Measurements from ENCODE around the gene DSC1.
"Not testable (repeated sequence)": the region's sequence is repeated elsewhere in the genome, so short reads cannot be mapped to it uniquely, and the experiment has no call there.

The DSC1 gene

DNA sequence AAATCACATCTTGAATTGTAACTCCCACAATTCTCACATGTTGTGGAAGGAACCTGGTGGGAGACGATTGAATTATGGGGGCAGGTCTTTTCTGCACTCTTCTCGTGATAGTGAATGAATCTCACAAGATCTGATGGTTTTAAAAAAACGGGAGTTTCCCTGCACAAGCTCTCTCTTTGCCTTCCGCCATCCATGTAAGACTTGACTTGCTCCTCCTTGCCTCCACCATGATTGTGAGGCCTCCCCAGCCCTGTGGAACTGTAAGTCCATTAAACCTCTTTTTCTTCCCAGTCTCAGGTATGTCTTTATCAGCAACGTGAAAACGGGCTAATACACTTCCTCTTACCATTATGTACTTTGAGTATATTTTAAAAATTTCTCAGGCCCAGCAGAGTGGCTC lies 14.7 kb upstream of the DSC1 start:
- 92 to 94% methylated on average over 6 of the region's 6 CpGs for WGBS, 2 experiments
- not testable (repeated sequence) for H3K27me3 ChIP-seq (ENCODE audit: control insufficient read depth, insufficient read depth, low read length, poor library complexity, severe bottlenecking); H3K4me3 ChIP-seq (ENCODE audit: insufficient read depth, low read depth, low read length); H3K9me3 ChIP-seq (ENCODE audit: control insufficient read depth, low read length); H3K27ac ChIP-seq (ENCODE audit: insufficient read depth, low read depth, low read length, poor library complexity, severe bottlenecking); H3K4me1 ChIP-seq (ENCODE audit: control insufficient read depth, insufficient read depth, low read length); H3K36me3 ChIP-seq (ENCODE audit: control insufficient read depth, insufficient read depth, low read length)

DNA sequence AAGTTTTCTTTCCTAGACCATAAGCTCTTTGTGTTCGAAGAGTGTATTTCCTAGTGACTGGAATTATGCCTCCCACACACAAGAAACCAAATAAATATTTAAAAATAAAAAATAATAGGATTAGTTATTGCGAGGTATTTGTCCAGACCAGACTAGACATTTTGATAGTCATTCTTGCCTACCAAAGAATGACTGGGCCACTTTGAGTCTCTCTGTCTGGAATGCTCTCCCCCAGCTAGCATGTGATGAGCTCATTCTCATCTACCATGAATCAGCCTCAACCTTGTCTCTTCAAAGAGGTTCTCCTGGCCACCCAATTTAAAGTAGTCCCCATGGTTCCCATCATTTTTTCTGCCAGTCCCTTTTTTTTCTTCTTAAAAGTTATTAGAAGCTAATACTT lies 13.9 kb upstream of the DSC1 start:
- Histone ChIP-seq H3K4me3 (ENCODE audit: insufficient read depth, low read depth, low read length) (no peak overlapping the region), H3K4me1 (ENCODE audit: control insufficient read depth, insufficient read depth, low read length) (no peaks in the 10 kb centered on the region), H3K36me3 (ENCODE audit: control insufficient read depth, insufficient read depth, low read length) (no peaks in the 10 kb centered on the region), H3K27ac (ENCODE audit: insufficient read depth, low read depth, low read length, poor library complexity, severe bottlenecking) (no peak overlapping the region), H3K27me3 (ENCODE audit: control insufficient read depth, insufficient read depth, low read length, poor library complexity, severe bottlenecking) (no peaks in the 10 kb centered on the region), H3K9me3 (ENCODE audit: control insufficient read depth, low read length) (no peaks in the 10 kb centered on the region)
- WGBS, 2 experiments = 94 to 100% methylated on average over 1 to 2 of the region's 2 CpGs

DNA sequence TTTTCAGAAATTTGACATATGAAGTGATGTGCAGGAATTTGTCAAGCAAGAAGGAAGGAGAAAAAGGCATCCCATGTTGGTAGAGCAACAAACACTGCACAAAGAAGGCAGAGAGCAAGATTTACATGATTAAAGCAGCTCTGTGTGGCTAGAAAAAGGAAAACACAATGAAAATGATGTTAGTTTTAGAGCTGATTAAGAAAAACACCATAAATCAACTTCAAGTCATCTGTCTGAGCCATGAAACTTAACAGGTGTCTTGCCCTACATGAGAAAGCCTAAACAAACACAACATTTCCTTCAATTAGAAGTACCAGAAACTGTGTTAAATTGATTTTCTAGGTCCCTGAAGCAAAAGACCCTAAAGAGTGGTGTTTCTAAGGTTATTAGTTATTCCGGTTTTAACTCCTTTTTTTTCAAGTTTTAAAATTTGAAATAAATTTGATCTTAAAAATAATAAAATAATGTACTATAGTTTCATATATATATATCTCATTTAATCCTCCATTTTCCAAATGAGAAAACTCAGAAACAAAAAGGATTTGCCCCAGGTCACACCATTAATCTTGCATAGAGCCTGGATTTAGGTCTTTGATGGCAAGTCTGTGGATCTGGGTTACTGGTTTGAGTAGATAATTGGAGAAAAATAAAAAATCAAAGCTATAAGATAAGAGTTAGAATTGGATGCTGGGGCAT lies 8.6 kb upstream of the DSC1 start:
- H3K27me3 ChIP-seq (ENCODE audit: control insufficient read depth, insufficient read depth, low read length, poor library complexity, severe bottlenecking) = no peaks in the 10 kb centered on the region
- H3K27ac ChIP-seq (ENCODE audit: insufficient read depth, low read depth, low read length, poor library complexity, severe bottlenecking) = no peak overlapping the region
- H3K9me3 ChIP-seq (ENCODE audit: control insufficient read depth, low read length) = no peaks in the 10 kb centered on the region
- no peaks in the 10 kb centered on the region for H3K36me3 ChIP-seq (ENCODE audit: control insufficient read depth, insufficient read depth, low read length)
- H3K4me1 ChIP-seq (ENCODE audit: control insufficient read depth, insufficient read depth, low read length) = no peaks in the 10 kb centered on the region
- WGBS, 2 experiments = no CpG with 5 or more reads among the region's 1 CpG
- H3K4me3 ChIP-seq (ENCODE audit: insufficient read depth, low read depth, low read length) = no peak overlapping the region

DNA sequence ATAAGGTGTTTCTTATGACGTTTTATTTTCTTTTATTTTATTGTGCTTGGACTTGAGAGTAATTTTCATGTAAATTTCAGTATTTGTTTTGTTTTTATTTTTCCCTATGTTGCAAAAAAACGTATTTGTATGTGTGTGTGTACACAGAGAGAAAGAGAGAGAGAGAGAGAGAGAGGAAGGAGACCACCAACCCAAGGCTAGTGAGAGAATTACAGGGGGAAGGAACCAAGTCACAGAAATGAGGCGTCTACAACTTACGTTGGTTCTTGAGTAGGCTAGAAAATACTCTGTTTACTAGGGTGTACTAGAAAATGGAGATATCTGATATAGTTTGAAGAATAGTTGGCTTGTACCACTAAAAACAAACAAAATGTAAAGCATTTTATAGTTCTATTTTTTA lies 7.7 kb upstream of the DSC1 start:
- WGBS, 2 experiments = 91 to 95% methylated on average over 4 of the region's 4 CpGs
- no peaks in the 10 kb centered on the region for H3K27me3 ChIP-seq (ENCODE audit: control insufficient read depth, insufficient read depth, low read length, poor library complexity, severe bottlenecking)
- H3K4me1 ChIP-seq (ENCODE audit: control insufficient read depth, insufficient read depth, low read length) = no peaks in the 10 kb centered on the region
- no peak overlapping the region for H3K27ac ChIP-seq (ENCODE audit: insufficient read depth, low read depth, low read length, poor library complexity, severe bottlenecking)
- no peaks in the 10 kb centered on the region for H3K9me3 ChIP-seq (ENCODE audit: control insufficient read depth, low read length)
- H3K36me3 ChIP-seq (ENCODE audit: control insufficient read depth, insufficient read depth, low read length) = no peaks in the 10 kb centered on the region
- H3K4me3 ChIP-seq (ENCODE audit: insufficient read depth, low read depth, low read length) = no peak overlapping the region

DNA sequence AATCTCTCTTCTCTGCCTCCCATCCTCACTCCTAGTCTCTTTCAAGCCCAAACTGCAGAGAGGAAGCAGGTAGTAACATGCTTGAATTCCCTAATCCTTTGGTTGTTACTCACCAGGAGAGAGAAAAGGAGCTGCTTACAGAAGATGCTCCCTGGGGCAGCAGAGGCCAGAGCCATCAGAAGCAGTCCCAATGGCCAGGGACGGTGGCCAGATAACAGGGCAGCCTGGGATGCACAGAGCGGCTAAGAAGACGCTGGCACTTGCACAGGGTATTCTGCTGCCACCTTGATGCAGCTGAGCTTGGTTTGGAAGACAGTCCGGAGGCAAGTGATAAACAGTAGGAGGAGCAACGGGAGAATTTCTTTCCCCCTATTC lies 250 bp downstream of the DSC1 start:
- 77 to 79% methylated on average over 5 of the region's 5 CpGs for WGBS, 2 experiments
- no peaks in the 10 kb centered on the region for H3K9me3 ChIP-seq (ENCODE audit: control insufficient read depth, low read length)
- H3K27ac ChIP-seq (ENCODE audit: insufficient read depth, low read depth, low read length, poor library complexity, severe bottlenecking) = no peak overlapping the region

DNA sequence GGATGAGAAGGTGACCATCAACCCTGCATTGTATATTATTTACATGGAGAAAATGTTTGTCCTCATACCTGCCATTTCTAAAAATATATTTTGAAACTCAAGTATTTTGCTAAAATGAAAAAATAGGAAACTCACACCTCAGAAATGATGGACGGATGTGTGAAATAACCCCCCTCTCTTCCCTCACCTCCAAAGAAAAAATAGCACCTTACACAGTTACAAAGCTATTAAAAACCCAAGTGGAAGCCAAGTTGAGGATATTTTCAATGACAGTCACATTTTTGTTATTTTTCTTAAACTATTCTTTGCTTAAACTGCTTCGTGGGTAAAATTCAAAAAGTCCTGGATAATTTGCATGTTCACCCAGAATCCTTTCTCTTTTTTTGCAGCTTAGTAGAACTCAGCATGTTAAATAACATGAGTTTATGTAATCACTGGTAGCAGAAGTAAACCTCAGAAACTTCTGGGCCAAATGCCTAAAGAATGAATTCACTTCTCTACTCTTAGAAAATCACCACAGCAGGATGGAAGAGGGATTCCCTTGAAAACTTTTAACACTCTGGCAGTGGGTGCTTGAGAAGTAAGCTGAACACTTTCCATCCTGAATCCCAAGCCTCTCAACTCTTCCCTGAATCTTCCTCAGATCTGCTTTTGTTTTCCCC lies 768 bp downstream of the DSC1 start:
- 94 to 96% methylated on average over 2 of the region's 2 CpGs for WGBS, 2 experiments
- Histone ChIP-seq H3K36me3 (ENCODE audit: control insufficient read depth, insufficient read depth, low read length) (no peaks in the 10 kb centered on the region), H3K4me3 (ENCODE audit: insufficient read depth, low read depth, low read length) (no peak overlapping the region), H3K4me1 (ENCODE audit: control insufficient read depth, insufficient read depth, low read length) (peaks cover 13% of the 10 kb centered on the region), H3K9me3 (ENCODE audit: control insufficient read depth, low read length) (no peaks in the 10 kb centered on the region), H3K27ac (ENCODE audit: insufficient read depth, low read depth, low read length, poor library complexity, severe bottlenecking) (no peak overlapping the region), H3K27me3 (ENCODE audit: control insufficient read depth, insufficient read depth, low read length, poor library complexity, severe bottlenecking) (no peaks in the 10 kb centered on the region)

More for the DNA sequence above, 250 bp downstream of the DSC1 start:
- H3K36me3 ChIP-seq (ENCODE audit: control insufficient read depth, insufficient read depth, low read length) = no peaks in the 10 kb centered on the region
- H3K4me3 ChIP-seq (ENCODE audit: insufficient read depth, low read depth, low read length) = no peak overlapping the region
- peaks cover 10% of the 10 kb centered on the region for H3K4me1 ChIP-seq (ENCODE audit: control insufficient read depth, insufficient read depth, low read length)
- H3K27me3 ChIP-seq (ENCODE audit: control insufficient read depth, insufficient read depth, low read length, poor library complexity, severe bottlenecking) = no peaks in the 10 kb centered on the region

DNA sequence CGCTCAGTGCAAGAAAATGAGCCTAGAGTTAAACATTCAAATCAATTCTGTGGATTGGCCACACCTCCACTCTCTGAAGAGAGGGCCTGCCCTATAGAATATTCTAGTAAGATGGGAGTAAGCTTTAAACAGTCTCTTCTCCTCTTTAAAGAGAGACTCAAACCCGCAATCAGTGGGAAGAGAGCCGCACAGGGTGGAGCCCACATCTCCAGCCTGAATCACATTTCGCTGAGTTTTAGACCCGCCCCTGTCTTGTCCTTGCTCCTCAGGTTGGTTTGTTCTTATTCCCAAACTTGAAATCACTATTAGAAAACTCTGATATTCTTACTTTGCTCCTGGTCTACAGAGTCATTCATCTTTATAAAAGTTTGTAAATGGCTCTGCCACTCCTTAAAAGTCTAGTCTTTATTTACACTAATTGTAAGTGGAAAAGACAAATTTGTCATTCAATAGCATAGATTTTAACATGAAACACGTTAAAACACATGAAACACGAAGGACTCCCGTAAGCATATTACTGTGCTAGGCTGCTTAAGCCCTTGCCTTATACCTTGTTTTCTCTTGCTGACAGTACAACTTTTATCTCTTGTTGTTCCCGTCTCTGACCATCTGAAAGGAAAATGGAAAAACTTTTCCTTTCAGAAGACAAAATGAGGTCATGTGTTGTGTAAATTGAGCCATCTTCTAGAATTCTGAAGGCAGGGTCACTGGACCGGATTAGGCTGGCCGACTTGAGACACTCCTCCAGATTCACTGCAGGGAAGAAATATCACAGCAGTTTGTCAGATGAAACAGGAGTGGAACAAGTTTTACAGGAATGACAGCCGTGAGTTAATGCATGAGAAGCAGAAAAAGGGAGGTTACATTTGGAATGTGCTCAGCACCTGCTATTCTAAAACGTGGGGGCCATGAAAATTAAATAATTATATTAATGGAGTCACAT lies 5.6 kb downstream of the DSC1 start:
- Histone ChIP-seq H3K4me1 (ENCODE audit: control insufficient read depth, insufficient read depth, low read length) (peaks cover 10% of the 10 kb centered on the region), H3K36me3 (ENCODE audit: control insufficient read depth, insufficient read depth, low read length) (no peaks in the 10 kb centered on the region), H3K9me3 (ENCODE audit: control insufficient read depth, low read length) (no peaks in the 10 kb centered on the region), H3K4me3 (ENCODE audit: insufficient read depth, low read depth, low read length) (no peak overlapping the region), H3K27ac (ENCODE audit: insufficient read depth, low read depth, low read length, poor library complexity, severe bottlenecking) (no peak overlapping the region), H3K27me3 (ENCODE audit: control insufficient read depth, insufficient read depth, low read length, poor library complexity, severe bottlenecking) (no peaks in the 10 kb centered on the region)
- WGBS, 2 experiments = 87 to 91% methylated on average over 12 to 13 of the region's 13 CpGs

DNA sequence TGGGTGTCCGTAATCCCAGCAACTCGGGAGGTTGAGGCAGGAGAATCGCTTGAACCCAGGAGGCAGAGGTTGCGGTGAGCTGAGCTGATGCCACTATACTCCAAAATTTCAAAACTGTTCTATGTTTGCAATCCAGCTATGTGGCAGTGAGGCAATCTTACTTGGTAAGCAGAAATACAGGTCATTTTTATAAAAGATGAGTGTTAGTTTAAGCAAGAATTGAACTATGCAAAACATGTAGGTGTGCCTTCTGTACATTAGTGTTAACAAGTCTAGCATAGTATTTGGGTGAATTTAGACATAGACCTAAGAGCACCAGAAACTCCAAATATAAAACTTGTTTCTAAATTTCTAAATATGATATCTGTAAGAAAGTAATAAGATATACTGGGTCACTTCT lies 7.2 kb downstream of the DSC1 start:
- Histone ChIP-seq H3K36me3 (ENCODE audit: control insufficient read depth, insufficient read depth, low read length) (no peaks in the 10 kb centered on the region), H3K4me1 (ENCODE audit: control insufficient read depth, insufficient read depth, low read length) (peaks cover 5% of the 10 kb centered on the region), H3K4me3 (ENCODE audit: insufficient read depth, low read depth, low read length) (no peak overlapping the region), H3K9me3 (ENCODE audit: control insufficient read depth, low read length) (no peaks in the 10 kb centered on the region), H3K27me3 (ENCODE audit: control insufficient read depth, insufficient read depth, low read length, poor library complexity, severe bottlenecking) (no peaks in the 10 kb centered on the region), H3K27ac (ENCODE audit: insufficient read depth, low read depth, low read length, poor library complexity, severe bottlenecking) (no peak overlapping the region)
- WGBS, 2 experiments = 80 to 87% methylated on average over 4 of the region's 4 CpGs

DNA sequence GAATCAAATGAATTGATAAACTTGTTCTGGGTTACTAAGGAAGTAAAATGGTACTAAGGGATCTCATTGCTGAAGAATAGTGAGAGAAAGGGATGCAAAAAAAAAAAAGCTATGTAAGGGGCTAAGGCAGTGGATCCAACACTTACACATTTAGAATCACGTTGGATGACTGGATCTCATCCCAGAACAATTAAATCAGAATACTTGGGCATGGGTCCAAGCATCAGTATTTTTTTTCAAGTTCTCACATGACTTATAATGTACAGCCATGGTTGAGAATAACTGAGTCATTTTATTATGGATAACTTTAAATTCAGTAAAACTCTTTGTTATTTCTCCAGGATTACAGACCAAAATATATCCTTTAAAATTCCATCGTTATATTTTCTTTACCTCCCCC lies 8.5 kb downstream of the DSC1 start:
- 67 to 98% methylated on average over 1 to 2 of the region's 2 CpGs for whole genome bisulfite sequencing, 2 experiments
- Histone ChIP-seq H3K4me1 (ENCODE audit: control insufficient read depth, insufficient read depth, low read length) (peaks cover 5% of the 10 kb centered on the region), H3K27ac (ENCODE audit: insufficient read depth, low read depth, low read length, poor library complexity, severe bottlenecking) (no peak overlapping the region), H3K4me3 (ENCODE audit: insufficient read depth, low read depth, low read length) (no peak overlapping the region), H3K9me3 (ENCODE audit: control insufficient read depth, low read length) (no peaks in the 10 kb centered on the region), H3K27me3 (ENCODE audit: control insufficient read depth, insufficient read depth, low read length, poor library complexity, severe bottlenecking) (no peaks in the 10 kb centered on the region), H3K36me3 (ENCODE audit: control insufficient read depth, insufficient read depth, low read length) (no peaks in the 10 kb centered on the region)

DNA sequence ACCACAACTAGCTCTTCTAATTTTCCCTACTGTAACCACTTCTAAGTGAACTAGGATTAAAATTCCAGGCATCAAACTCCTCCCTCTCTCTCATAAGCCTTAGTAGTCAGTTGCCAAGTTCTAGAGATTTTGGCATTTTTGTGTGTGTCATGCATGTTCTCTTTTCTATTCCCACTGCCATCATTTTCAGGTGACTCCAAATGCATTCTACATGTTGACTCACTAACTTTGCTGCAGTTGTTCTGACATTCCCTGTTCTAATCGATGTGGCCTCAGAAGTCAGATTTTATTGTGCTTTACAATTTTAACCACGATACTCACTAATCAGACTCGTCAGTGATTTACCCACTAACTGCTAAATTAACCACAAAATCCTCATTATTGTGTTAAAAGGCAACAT lies 13.3 kb downstream of the DSC1 start:
- Histone ChIP-seq H3K27ac (ENCODE audit: insufficient read depth, low read depth, low read length, poor library complexity, severe bottlenecking) (no peak overlapping the region), H3K27me3 (ENCODE audit: control insufficient read depth, insufficient read depth, low read length, poor library complexity, severe bottlenecking) (no peaks in the 10 kb centered on the region), H3K4me1 (ENCODE audit: control insufficient read depth, insufficient read depth, low read length) (no peaks in the 10 kb centered on the region), H3K36me3 (ENCODE audit: control insufficient read depth, insufficient read depth, low read length) (no peaks in the 10 kb centered on the region), H3K9me3 (ENCODE audit: control insufficient read depth, low read length) (no peaks in the 10 kb centered on the region), H3K4me3 (ENCODE audit: insufficient read depth, low read depth, low read length) (no peak overlapping the region)
- 72 to 82% methylated on average over 3 of the region's 3 CpGs for WGBS, 2 experiments
